ENCODE results near the gene CD22.

CD22 gene

DNA sequence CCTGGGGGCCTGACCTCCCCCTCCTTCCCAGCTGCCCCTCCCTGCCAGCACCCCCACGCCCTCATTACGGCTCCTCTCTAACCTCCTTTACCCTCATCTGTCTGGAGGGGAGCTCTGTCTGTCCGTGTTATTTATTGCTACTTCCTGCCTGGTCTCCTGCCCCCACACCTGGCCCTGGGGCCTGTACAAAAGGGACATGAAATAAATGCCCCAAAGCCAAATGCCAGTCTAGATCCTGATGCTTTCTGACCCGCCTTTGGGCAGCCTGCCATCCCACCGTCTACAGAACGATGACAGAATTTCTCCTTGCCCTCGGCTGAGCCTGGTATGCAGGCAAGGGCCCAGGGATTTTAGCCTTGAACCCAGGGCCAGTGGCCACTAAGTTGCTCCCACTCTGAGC, 15.4 kb upstream of the CD22 start:
- no peak overlapping the region for H3K4me3 ChIP-seq (ENCODE audit: low read length, poor library complexity, severe bottlenecking)
- TF ChIP-seq, protein P1, sequence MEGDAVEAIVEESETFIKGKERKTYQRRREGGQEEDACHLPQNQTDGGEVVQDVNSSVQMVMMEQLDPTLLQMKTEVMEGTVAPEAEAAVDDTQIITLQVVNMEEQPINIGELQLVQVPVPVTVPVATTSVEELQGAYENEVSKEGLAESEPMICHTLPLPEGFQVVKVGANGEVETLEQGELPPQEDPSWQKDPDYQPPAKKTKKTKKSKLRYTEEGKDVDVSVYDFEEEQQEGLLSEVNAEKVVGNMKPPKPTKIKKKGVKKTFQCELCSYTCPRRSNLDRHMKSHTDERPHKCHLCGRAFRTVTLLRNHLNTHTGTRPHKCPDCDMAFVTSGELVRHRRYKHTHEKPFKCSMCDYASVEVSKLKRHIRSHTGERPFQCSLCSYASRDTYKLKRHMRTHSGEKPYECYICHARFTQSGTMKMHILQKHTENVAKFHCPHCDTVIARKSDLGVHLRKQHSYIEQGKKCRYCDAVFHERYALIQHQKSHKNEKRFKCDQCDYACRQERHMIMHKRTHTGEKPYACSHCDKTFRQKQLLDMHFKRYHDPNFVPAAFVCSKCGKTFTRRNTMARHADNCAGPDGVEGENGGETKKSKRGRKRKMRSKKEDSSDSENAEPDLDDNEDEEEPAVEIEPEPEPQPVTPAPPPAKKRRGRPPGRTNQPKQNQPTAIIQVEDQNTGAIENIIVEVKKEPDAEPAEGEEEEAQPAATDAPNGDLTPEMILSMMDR (conservative IDR thresholded peaks at IDR 0.05; ENCODE audit: low read length) = no peak
- TF ChIP-seq EZH2phosphoT487 (IDR thresholded peaks at IDR 0.05; ENCODE audit: borderline replicate concordance) = no peak
- H3K4me1 ChIP-seq (ENCODE audit: insufficient read depth, low read length, poor library complexity, severe bottlenecking) = peaks cover 39% of the 10 kb centered on the region
- H3K9ac ChIP-seq (ENCODE audit: low read depth, low read length, poor library complexity, severe bottlenecking) = peak overlapping the region; percentile 41
- H3K9me3 ChIP-seq (ENCODE audit: insufficient read depth, low read depth, low read length) = no peaks in the 10 kb centered on the region
- no peaks in the 10 kb centered on the region for H3F3A ChIP-seq (ENCODE audit: low read depth)
- peak overlapping the region; percentile 35 for H3K4me2 ChIP-seq (ENCODE audit: low read depth, low read length, poor library complexity, severe bottlenecking)
- no peaks in the 10 kb centered on the region for H3K27me3 ChIP-seq (ENCODE audit: insufficient read depth, low read length, poor library complexity, severe bottlenecking)
- no peaks in the 10 kb centered on the region for H3K36me3 ChIP-seq (ENCODE audit: insufficient read depth, low read length)
- no peak overlapping the region for H2AFZ ChIP-seq (ENCODE audit: low read length)
- no peaks in the 10 kb centered on the region for H3K79me2 ChIP-seq (ENCODE audit: insufficient read depth, low read length)
- no peaks in the 10 kb centered on the region for H3K9me2 ChIP-seq (replicated peaks; ENCODE audit: low read depth, low read length)
- no peaks in the 10 kb centered on the region for H4K20me1 ChIP-seq (ENCODE audit: insufficient read depth, low read length, poor library complexity, severe bottlenecking)

DNA sequence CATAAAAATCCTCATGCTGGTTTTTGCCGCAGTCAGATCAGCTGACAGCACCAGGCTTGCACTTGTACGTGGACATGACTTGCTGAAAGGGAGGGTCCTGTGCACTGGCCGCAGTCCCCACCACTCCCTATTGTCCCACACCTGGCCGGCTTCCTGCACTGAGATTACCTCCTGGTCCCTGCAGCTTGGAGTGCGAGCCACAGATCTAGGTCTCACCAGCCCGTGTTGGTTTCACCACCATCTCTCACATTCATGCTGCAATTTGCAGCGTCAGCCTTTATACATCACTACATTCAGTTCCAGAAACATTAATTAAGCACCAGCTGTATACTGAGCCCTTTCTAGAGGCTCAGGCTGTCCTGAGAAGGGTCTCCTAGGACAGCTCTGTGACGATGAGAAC, 15.0 kb upstream of the CD22 start:
- Histone ChIP-seq H4K20me1 (ENCODE audit: insufficient read depth, low read length, poor library complexity, severe bottlenecking) (no peaks in the 10 kb centered on the region), H3K9ac (ENCODE audit: low read depth, low read length, poor library complexity, severe bottlenecking) (peak overlapping the region; percentile 41), H3K9me2 (replicated peaks; ENCODE audit: low read depth, low read length) (no peaks in the 10 kb centered on the region), H3K4me1 (ENCODE audit: insufficient read depth, low read length, poor library complexity, severe bottlenecking) (peaks cover 43% of the 10 kb centered on the region), H3K27me3 (ENCODE audit: insufficient read depth, low read length, poor library complexity, severe bottlenecking) (no peaks in the 10 kb centered on the region), H3K36me3 (ENCODE audit: insufficient read depth, low read length) (no peaks in the 10 kb centered on the region), H3K9me3 (ENCODE audit: insufficient read depth, low read depth, low read length) (no peaks in the 10 kb centered on the region), H2AFZ (ENCODE audit: low read length) (no peak overlapping the region), H3K79me2 (ENCODE audit: insufficient read depth, low read length) (no peaks in the 10 kb centered on the region), H3F3A (ENCODE audit: low read depth) (no peaks in the 10 kb centered on the region), H3K4me2 (ENCODE audit: low read depth, low read length, poor library complexity, severe bottlenecking) (peak overlapping the region; percentile 35), H3K4me3 (ENCODE audit: low read length, poor library complexity, severe bottlenecking) (no peak overlapping the region)
- no peak for TF ChIP-seq EZH2phosphoT487 (IDR thresholded peaks at IDR 0.05; ENCODE audit: borderline replicate concordance)
- TF ChIP-seq, protein P1 (conservative IDR thresholded peaks at IDR 0.05; ENCODE audit: low read length) = no peak

DNA sequence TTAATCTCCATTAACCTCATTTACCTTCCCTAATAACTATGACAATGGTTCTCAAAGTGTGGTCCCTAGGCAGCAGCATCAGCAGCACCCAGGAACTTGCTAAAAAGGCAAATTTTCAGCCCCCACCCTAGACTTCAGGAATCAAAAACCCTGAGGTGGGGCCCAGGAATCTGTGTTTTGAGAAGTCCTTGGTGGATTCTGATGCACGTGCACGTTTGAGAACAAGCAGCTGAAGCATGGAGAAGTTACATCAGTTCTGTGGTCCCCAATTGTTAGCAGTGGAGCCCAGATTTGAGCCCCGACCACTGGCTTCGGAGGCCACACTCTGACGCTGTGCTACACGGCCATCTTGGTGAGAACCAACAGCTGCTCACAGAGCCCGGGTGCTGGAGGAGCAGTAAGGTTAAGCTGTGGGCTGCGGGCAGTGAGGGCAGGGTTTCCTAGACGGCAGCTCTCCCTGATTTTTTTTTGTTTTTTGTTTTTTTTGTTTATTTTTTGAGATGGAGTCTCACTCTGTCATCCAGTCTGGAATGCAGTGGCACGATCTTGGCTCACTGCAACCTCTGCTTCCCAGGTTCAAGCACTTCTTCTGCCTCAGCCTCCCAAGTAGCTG, 14.0 kb upstream of the CD22 start:
- Histone ChIP-seq H3K4me2 (ENCODE audit: low read depth, low read length, poor library complexity, severe bottlenecking) (no peak overlapping the region), H4K20me1 (ENCODE audit: insufficient read depth, low read length, poor library complexity, severe bottlenecking) (no peaks in the 10 kb centered on the region), H3K9me2 (replicated peaks; ENCODE audit: low read depth, low read length) (no peaks in the 10 kb centered on the region), H3K27me3 (ENCODE audit: insufficient read depth, low read length, poor library complexity, severe bottlenecking) (no peaks in the 10 kb centered on the region), H3F3A (ENCODE audit: low read depth) (peaks cover 2% of the 10 kb centered on the region), H3K36me3 (ENCODE audit: insufficient read depth, low read length) (no peaks in the 10 kb centered on the region), H3K9me3 (ENCODE audit: insufficient read depth, low read depth, low read length) (no peaks in the 10 kb centered on the region), H3K9ac (ENCODE audit: low read depth, low read length, poor library complexity, severe bottlenecking) (no peak overlapping the region), H3K4me1 (ENCODE audit: insufficient read depth, low read length, poor library complexity, severe bottlenecking) (peaks cover 48% of the 10 kb centered on the region), H2AFZ (ENCODE audit: low read length) (no peak overlapping the region), H3K79me2 (ENCODE audit: insufficient read depth, low read length) (no peaks in the 10 kb centered on the region), H3K4me3 (ENCODE audit: low read length, poor library complexity, severe bottlenecking) (no peak overlapping the region)
- no peak for TF ChIP-seq EZH2phosphoT487 (IDR thresholded peaks at IDR 0.05; ENCODE audit: borderline replicate concordance)
- TF ChIP-seq, protein P1 (conservative IDR thresholded peaks at IDR 0.05; ENCODE audit: low read length) = no peak
